ENCODE results near the gene SLC9A3.
A peak's percentile ranks its signal among the peaks of the same experiment; 100 is the strongest.

SLC9A3 gene

GRCh38 chr5:473551-474192, 50.6 kb downstream of the SLC9A3 start:
- H3K4me3 ChIP-seq (ENCODE audit: control insufficient read depth, low read depth, low read length), result peak overlapping the region; percentile 86
- DNase-seq (ENCODE audit: low read depth), result peak; percentile 3
- no peak for TF ChIP-seq CTCF (IDR thresholded peaks at IDR 0.05; ENCODE audit: control insufficient read depth, insufficient read depth, low read depth, low read length, missing control alignments)

- no peak for TF ChIP-seq CTCF (IDR thresholded peaks at IDR 0.05; ENCODE audit: control insufficient read depth, insufficient read depth, low read depth, low read length, missing control alignments)
- peak overlapping the region; percentile 86 for H3K4me3 ChIP-seq (ENCODE audit: control insufficient read depth, low read depth, low read length)
- DNase-seq (ENCODE audit: low read depth), result peak; percentile 17
These were observed 51.3 kb downstream of the SLC9A3 start for GRCh38 chr5:472656-473550.

- no peak for TF ChIP-seq CTCF (IDR thresholded peaks at IDR 0.05; ENCODE audit: control insufficient read depth, insufficient read depth, low read depth, low read length, missing control alignments)
- peak overlapping the region; percentile 63 for H3K4me3 ChIP-seq (ENCODE audit: control insufficient read depth, low read depth, low read length)
- no peak for DNase-seq (ENCODE audit: low read depth)
These were observed 52.1 kb downstream of the SLC9A3 start for GRCh38 chr5:472076-472655.

- no peak for DNase-seq (ENCODE audit: low read depth)
- no peak for TF ChIP-seq CTCF (IDR thresholded peaks at IDR 0.05; ENCODE audit: control insufficient read depth, insufficient read depth, low read depth, low read length, missing control alignments)
- peak overlapping the region; percentile 63 for H3K4me3 ChIP-seq (ENCODE audit: control insufficient read depth, low read depth, low read length)
These were observed 52.5 kb downstream of the SLC9A3 start for GRCh38 chr5:471750-472058.

- H3K4me3 ChIP-seq (ENCODE audit: control insufficient read depth, low read depth, low read length), result no peak overlapping the region
- no peak for DNase-seq (ENCODE audit: low read depth)
- TF ChIP-seq CTCF (IDR thresholded peaks at IDR 0.05; ENCODE audit: control insufficient read depth, insufficient read depth, low read depth, low read length, missing control alignments), result no peak
These were observed 53.1 kb downstream of the SLC9A3 start for GRCh38 chr5:470961-471749.

- H3K4me3 ChIP-seq (ENCODE audit: control insufficient read depth, low read depth, low read length), result no peak overlapping the region
- no peak for TF ChIP-seq CTCF (IDR thresholded peaks at IDR 0.05; ENCODE audit: control insufficient read depth, insufficient read depth, low read depth, low read length, missing control alignments)
These were observed 54.3 kb downstream of the SLC9A3 start for GRCh38 chr5:469752-470483.

More at GRCh38 chr5:469752-470483, 54.3 kb downstream of the SLC9A3 start:
- DNase-seq (ENCODE audit: low read depth), result no peak

All from AG09309 (cell line).